OCI-LY7 (cell line): Measurements from ENCODE around the gene G0S2. TPM values are rescaled to one million over a fixed set of nuclear protein-coding genes. Genes with fewer than 3 reads are reported as not detected.

Experiments used
- BruUV-seq: library from RNA; stranded (reverse); fragments of 400-500 nt; replicated peaks from 2 replicates; lab custom pipeline; 2021; lab: Mats Ljungman, UMichigan
- CTCF ChIA-PET: fragments of 300-600 bp; sonication (Branson Sonifier 250); formaldehyde crosslinking; loops from one replicate; lab custom pipeline; 2022; ENCODE audit warnings: antibody characterized with exemption; ENCODE audit not compliant: unreplicated experiment; lab: Charles Lee
- POLR2A ChIA-PET: fragments of 300-600 bp; sonication (Branson Sonifier 250); formaldehyde crosslinking; loops from one replicate; lab custom pipeline; 2022; ENCODE audit warnings: antibody characterized with exemption; lab: Charles Lee
- DNase-seq: peaks from one replicate; pipeline ENCODE4 v3.0.0-alpha.2; 2015; ENCODE audit warnings: low spot score
- H2AFZ ChIP-seq: fragments of 200-600 bp; sonication (generic), shearing (Covaris generic); 2 replicates; pipeline ENCODE4 v1.6.1; 2014; ENCODE audit warnings: mild to moderate bottlenecking, antibody characterized with exemption, low read length, moderate library complexity
- H3K27ac ChIP-seq: fragments of 200-600 bp; sonication (generic); 2 replicates; pipeline ENCODE4 v1.5.1; 2014; ENCODE audit warnings: mixed run types, low read depth, mild to moderate bottlenecking, moderate library complexity, low read length, inconsistent platforms; ENCODE audit not compliant: poor library complexity, severe bottlenecking
- H3K36me3 ChIP-seq: fragments of 200-600 bp; sonication (generic); 2 replicates; pipeline ENCODE4 v1.6.1; 2014; ENCODE audit warnings: mild to moderate bottlenecking, antibody characterized with exemption, low read length, moderate library complexity, mixed read lengths; ENCODE audit not compliant: insufficient read depth
- H3K4me1 ChIP-seq: fragments of 200-600 bp; sonication (generic); 2 replicates; pipeline ENCODE4 v1.5.1; 2014; ENCODE audit warnings: mild to moderate bottlenecking, low read length; ENCODE audit not compliant: insufficient read depth, poor library complexity, severe bottlenecking
- H3K4me2 ChIP-seq: fragments of 200-600 bp; sonication (generic); 2 replicates; pipeline ENCODE4 v1.6.1; 2014; ENCODE audit warnings: mild to moderate bottlenecking, low read length
- H3K4me3 ChIP-seq: fragments of 200-600 bp; sonication (generic); 2 replicates; pipeline ENCODE4 v1.5.1; 2014; ENCODE audit warnings: mild to moderate bottlenecking, low read depth, low read length; ENCODE audit not compliant: poor library complexity, severe bottlenecking
- H3K79me2 ChIP-seq: fragments of 200-600 bp; sonication (generic); 2 replicates; pipeline ENCODE4 v1.6.1; 2016; ENCODE audit warnings: low read depth, mild to moderate bottlenecking, low read length, moderate library complexity, mixed read lengths; ENCODE audit not compliant: insufficient read depth
- H3K9me2 ChIP-seq: fragments of 200-600 bp; sonication (generic); 2 replicates; pipeline ENCODE4 v1.6.1; 2016; ENCODE audit warnings: mild to moderate bottlenecking, low read length, mixed read lengths; ENCODE audit not compliant: insufficient read depth
- H3K9me3 ChIP-seq: fragments of 200-600 bp; sonication (generic); 2 replicates; pipeline ENCODE4 v1.6.1; 2014; ENCODE audit warnings: mild to moderate bottlenecking, mixed run types, low read length, mixed read lengths
- H4K20me1 ChIP-seq: fragments of 200-600 bp; sonication (generic); 2 replicates; pipeline ENCODE4 v1.6.1; 2014; ENCODE audit warnings: mild to moderate bottlenecking, antibody characterized with exemption, low read length, moderate library complexity, mixed read lengths; ENCODE audit not compliant: insufficient read depth
- EZH2phosphoT487 ChIP-seq: fragments of 200-600 bp; sonication (generic); IDR thresholded peaks from 2 replicates; pipeline ENCODE4 v1.6.1; 2018; ENCODE audit warnings: low read depth, borderline replicate concordance, mild to moderate bottlenecking, mixed run types, antibody characterized with exemption, low read length, moderate library complexity, mixed read lengths
- intact Hi-C: fragments of 100-400 bp; cut with micrococcal nuclease; formaldehyde crosslinking; loops from one replicate; pipeline ENCODE4 v1.10.0; 2022; ENCODE audit not compliant: unreplicated experiment
- total RNA-seq, 2 experiments: library from RNA; depleted of rRNA in 1 of 2; stranded (reverse); fragments of >200 nt in 1 of 2; shearing (Covaris generic) in 1 of 2; gene quantifications; 2 replicates each; pipeline ENCODE4 v1.2.3, GENCODE V29; 2014 to 2022
- TF ChIP-seq, protein P1 (sequence below): fragments of 200-600 bp; sonication (generic); conservative IDR thresholded peaks from 2 replicates; pipeline ENCODE4 v1.5.1; 2014; ENCODE audit warnings: mild to moderate bottlenecking, antibody characterized with exemption, low read length, moderate library complexity, mixed read lengths

The G0S2 gene
- total RNA-seq, 2 experiments from 2014 or later = not detected

DNA sequence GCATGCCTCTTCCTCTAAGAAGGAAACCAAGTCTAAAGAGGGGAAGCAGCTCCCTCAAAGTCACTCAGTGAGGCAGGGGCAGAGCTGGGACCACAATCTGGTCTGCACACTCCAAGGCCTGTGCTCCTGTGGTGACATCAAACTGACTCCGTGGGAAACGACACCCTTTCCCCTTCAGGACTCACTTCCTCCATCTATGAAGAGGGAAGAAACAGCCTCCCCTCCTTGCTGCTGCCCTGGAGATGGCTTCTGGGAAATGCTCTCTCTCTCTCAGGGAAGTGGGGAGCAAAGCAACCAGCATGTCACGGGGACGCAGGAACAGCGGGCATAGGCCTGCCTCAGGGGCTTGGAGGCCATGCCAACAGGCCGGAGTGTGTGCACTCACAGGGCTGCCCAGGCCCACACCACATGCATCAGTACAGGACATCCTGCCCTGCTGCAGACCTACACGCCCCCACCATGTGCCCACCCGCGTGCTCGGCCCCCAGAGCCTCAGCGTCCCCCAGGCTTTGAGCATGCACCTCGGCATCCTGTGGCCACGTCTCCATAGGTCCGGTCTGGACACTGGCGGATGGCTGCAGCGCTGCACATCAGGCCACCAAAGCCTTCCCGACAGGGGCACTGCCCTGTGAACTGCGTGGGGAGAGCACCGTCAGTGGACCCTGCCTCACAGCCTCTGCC lies 48.7 kb upstream of the G0S2 start:
- no TSS peak for BruUV-seq
- H3K9me2 ChIP-seq = no peaks in the 10 kb centered on the region
- H3K36me3 ChIP-seq = no peaks in the 10 kb centered on the region
- H4K20me1 ChIP-seq = no peaks in the 10 kb centered on the region
- no peak overlapping the region for H3K4me2 ChIP-seq
- no peak overlapping the region for H2AFZ ChIP-seq
- POLR2A ChIA-PET = interaction anchor here (0.5 kb wide), 1 partner anchor 360 kb away, joined by 3 read pairs; no protein-coding TSS in a partner anchor
- no peak overlapping the region for H3K27ac ChIP-seq
- no peaks in the 10 kb centered on the region for H3K79me2 ChIP-seq
- H3K4me3 ChIP-seq = no peak overlapping the region
- no peaks in the 10 kb centered on the region for H3K4me1 ChIP-seq
- DNase-seq = no peak
- TF ChIP-seq, protein P1, sequence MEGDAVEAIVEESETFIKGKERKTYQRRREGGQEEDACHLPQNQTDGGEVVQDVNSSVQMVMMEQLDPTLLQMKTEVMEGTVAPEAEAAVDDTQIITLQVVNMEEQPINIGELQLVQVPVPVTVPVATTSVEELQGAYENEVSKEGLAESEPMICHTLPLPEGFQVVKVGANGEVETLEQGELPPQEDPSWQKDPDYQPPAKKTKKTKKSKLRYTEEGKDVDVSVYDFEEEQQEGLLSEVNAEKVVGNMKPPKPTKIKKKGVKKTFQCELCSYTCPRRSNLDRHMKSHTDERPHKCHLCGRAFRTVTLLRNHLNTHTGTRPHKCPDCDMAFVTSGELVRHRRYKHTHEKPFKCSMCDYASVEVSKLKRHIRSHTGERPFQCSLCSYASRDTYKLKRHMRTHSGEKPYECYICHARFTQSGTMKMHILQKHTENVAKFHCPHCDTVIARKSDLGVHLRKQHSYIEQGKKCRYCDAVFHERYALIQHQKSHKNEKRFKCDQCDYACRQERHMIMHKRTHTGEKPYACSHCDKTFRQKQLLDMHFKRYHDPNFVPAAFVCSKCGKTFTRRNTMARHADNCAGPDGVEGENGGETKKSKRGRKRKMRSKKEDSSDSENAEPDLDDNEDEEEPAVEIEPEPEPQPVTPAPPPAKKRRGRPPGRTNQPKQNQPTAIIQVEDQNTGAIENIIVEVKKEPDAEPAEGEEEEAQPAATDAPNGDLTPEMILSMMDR = no peak
- no peak for TF ChIP-seq EZH2phosphoT487
- CTCF ChIA-PET = interaction anchor here (0.6 to 0.7 kb wide), 2 partner anchors 8 to 62 kb away, joined by 3 read pairs; no protein-coding TSS in a partner anchor
- no peaks in the 10 kb centered on the region for H3K9me3 ChIP-seq
- intact Hi-C loops = loop anchor here (5.0 kb wide), 1 partner anchor 49 kb away; no protein-coding TSS in a partner anchor

DNA sequence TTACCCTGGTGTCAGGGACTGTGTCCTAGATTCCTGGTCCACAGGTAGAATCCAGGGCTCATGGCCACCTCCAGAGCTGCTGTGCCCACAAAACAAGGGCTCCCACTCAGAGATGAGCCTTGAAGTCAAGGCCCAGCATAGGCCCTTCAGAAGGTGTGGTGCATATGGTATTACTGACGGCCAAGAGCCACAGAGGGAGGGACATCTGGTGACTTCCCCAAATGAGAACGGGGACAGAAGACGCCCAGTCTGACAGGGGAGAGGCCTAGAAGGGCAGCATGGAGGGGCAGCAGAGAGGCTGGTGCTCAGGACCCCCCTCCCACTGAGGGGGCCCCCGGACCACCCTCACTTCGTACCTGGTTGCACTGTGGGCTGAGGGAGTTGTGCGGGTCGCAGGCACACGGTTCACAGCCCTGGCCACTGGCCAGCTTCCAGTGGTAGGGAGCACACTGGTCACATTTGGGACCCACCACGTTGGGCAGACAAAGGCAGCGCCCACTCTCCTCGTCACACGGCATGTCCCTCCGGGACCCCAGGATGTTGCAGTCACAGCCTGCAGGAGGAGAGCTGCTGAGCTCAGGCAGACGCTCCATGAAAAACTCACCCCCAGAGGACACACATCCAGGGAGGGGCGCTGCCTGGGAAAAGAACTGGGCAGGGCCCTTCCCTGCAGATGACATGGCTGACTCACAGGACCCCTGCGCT lies 48.0 kb upstream of the G0S2 start:
- DNase-seq = no peak
- H3K9me2 ChIP-seq = no peaks in the 10 kb centered on the region
- H3K36me3 ChIP-seq = no peaks in the 10 kb centered on the region
- H3K9me3 ChIP-seq = no peaks in the 10 kb centered on the region
- no peak overlapping the region for H3K4me3 ChIP-seq
- intact Hi-C loops = loop anchor here (5.0 kb wide), 1 partner anchor 50 kb away; no protein-coding TSS in a partner anchor
- H2AFZ ChIP-seq = no peak overlapping the region
- H3K27ac ChIP-seq = no peak overlapping the region
- POLR2A ChIA-PET = interaction anchor here (0.5 kb wide), 1 partner anchor 359 kb away, joined by 3 read pairs; no protein-coding TSS in a partner anchor
- H4K20me1 ChIP-seq = no peaks in the 10 kb centered on the region
- no peak overlapping the region for H3K4me2 ChIP-seq
- H3K4me1 ChIP-seq = no peaks in the 10 kb centered on the region
- no peaks in the 10 kb centered on the region for H3K79me2 ChIP-seq
- CTCF ChIA-PET = interaction anchor here (0.6 kb wide), 2 partner anchors 19 to 62 kb away, joined by 3 read pairs; no protein-coding TSS in a partner anchor
- BruUV-seq = no TSS peak
- TF ChIP-seq EZH2phosphoT487 = no peak
- TF ChIP-seq, protein P1 = no peak
